HG03095 (cell line): ENCODE results near the gene RASAL2.
"Not testable (repeated sequence)": the region's sequence is repeated elsewhere in the genome, so short reads cannot be mapped to it uniquely, and the experiment has no call there.

Experiments used
- ATAC-seq: cut with Tn5 transposase; IDR thresholded peaks from one replicate; pipeline ENCODE4 v1.9.1; 2021; ENCODE audit warnings: moderate library complexity; ENCODE audit not compliant: unreplicated experiment

The RASAL2 gene

DNA sequence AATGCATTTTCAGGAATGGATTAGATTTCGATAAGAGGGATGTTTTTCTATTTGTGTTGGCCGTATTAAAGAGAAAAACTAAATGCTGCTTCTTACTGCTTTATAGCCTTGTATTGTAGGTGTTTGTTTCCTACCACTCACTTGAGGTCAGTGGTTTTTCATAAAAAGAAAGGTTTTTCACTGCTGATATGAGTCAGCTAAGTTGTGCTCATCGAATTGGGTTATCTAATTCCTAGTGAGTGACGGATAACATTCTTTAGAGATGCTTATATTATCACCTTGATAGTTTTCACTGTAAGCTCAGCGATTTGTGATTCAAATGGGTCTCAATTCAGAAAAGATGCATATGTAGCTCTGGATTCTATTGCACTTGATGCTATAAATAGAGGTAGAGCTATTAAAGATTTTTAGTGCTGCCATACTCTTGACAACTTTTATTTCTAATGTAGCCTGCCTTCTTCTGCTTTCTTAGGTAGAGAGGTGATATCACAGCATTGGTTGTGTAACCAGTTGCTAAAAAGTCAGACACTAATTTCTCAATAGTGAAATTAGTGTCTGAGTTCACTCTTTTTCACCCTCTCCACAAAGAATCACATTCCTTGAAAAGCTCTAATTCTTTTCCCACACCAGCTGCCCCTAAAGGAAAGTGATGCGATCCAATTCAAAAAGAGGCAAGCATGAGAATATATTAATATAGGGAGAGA, 180.0 kb downstream of the RASAL2 start:
- no peak for ATAC-seq

DNA sequence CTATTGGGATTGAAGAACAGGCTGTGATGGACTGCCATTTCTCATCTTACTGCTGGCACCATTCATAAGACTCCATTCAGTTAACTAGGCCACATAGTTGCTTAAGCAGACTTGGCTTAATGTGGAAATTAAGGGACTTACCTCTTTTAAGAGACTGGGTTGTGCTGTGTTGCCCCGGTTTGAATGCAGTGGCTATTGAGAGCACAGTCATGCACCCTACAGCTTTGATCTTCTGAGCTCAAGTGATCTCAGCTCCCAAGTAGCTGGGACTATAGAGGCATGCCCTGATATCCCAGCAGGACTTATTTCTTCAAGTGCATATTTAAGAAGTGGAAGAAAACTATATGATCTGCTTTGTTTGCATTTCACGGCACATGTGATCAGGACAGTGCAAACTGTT, 181.1 kb downstream of the RASAL2 start:
- ATAC-seq, result no peak

DNA sequence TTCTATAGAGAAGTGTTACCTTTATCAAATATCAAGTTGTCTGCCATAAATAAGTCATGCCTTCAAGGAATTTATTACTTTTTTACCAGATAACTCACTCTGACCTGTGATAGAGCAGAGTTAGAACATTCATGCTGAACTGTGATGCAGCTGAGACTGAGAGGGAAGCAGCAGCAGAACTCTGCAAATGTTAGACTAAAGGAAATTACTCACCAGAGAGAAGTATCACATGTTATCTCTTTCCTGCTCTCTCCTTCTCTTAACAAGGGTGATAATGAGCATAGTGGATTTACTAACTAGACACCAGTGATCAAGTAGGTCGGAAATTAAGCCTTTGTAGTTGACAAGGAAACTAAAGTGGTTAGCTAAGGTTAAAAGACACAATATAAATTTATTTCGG, 181.6 kb downstream of the RASAL2 start:
- no peak for ATAC-seq

DNA sequence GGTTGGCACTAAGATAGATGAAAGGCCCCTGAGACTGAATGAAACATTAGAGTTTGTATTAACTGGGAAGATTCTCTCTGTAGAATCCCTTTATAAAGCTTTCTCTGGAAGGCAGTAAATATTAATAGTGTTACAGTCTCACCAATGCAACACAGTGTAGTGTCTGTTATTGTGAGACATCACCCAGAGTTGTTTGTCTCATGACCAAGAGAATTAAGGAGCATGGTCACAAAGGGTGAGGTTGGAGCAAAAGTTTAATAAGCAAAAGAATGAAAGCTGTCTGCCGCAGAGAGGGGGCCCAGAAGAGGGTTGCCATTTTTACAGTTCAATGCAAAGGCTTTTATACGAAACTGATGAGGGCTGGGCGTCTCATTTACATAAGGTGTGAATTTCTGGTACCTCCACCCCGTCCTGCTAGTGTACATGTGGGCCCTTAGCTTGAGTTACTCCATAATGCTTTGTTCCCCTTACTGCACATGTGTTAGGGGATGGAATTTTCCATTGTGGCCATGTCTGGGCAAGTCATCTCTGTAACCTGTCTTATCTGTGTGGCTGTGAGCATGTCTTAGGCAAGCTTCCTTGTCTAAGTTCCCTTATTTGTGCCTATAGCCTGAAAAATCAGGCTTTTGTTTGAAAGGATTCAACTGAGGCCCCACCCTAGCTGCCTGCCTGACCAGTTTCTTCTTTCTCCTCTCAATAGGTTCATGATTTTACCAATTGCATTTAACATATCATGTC, 184.1 kb downstream of the RASAL2 start:
- ATAC-seq, result no peak

DNA sequence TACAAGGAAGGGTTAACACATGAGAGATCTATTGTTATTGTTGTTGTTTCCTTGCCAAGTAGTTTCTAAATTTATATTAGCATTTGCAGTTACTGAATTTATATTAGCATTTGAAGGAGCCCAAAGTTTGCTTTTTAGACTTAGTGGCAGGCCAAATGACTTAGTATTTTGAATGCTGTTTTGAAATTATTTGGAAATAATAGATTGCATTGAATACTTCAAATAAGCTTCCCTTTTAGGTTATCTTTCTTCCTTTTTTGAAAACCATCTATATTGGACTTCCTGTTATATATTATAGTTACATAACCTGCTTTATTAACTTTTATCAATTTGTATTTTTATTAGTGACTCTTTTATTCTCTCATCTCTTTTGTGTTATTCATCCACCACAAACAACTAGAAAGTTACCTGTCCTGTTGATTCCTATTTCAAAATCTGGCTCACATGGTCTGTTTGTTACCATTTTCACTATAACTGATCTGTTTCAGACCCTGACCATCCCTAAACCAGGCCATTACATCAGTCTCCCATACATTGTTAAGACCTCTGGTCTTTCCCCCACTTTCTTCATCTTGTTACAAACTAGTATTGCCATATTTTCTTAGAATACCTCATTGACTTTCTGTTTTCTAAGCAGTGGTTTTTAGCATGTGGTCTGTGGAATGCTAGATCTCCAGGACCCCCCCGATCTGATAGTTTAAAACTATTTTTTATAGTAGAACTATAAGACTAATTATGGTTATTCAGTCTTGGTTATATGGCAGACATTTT, 185.2 kb downstream of the RASAL2 start:
- ATAC-seq, result no peak

DNA sequence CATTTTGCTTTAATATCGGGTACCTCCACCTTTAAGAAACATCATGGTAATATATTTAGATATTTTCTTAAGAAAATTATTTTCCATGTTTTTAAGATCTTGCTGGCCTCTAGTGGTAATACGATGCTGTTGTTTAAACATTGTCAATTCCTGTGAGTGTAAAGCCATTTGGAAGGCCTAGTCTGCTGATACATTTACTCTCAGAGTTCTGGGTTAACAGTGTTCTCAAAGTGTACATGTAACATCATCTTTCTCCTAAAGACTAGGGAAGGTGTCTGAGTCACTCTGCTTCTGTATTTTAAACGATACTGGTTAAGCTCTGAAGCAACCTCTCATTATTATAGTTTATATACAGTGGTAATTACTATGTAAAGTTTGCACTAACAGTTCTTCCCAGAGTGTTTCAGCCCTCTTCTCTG, 189.1 kb downstream of the RASAL2 start:
- ATAC-seq, result no peak

DNA sequence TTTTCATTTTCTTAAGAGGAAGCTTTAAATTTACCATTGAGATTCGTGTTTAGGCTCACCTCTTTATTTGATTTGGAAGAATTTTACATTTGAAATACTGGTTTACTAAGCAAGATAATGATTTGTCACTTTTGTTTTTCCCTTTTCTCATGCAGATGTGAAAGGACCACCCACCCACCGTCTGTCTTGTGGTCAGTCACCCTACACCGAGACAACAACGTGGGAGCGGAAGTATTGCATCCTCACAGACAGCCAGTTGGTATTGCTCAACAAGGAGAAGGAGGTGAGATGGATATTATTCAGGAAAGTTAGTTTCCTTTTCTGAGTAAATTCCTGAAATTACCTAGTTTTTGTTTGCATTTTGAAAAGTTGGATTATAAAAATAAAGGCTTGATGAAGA, 189.5 kb downstream of the RASAL2 start:
- no peak for ATAC-seq

DNA sequence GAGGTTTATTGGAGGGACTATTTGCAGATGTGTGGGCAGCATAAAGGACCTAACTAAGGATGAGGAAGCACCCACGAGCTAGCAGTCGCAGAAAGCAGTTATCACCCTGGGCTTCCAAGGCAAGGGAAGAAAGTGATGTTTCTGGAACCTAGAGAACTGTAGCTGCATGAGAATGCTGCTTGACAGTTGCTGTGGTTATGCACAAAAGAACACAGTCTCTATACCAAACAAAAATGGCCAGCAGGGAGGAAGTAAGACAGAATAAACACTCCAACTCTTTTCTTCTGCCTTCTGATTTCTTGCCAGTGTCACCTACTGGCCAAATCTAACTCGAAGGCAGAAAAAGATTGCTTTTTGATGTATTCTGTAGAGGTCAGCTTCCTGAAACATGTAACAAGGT, 190.2 kb downstream of the RASAL2 start:
- ATAC-seq, result no peak

DNA sequence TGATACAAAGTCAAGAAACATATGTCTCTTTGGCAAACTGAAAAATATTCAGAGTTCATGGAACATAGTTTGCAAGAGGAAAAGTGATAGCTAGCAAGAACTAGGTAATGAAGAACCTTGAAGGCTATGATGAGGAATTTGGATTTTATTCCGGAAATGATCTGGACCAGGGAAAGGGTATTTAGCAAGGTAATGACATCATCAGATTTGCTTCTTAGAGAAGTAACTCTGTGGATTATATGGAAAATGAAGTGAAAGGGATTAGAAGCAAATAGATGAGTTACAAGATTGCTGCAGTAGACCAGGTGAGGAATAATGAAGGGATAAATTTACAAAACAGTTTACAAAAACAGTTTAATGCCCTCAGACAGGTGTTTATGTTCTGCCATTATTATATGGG, 197.3 kb downstream of the RASAL2 start:
- ATAC-seq, result no peak

DNA sequence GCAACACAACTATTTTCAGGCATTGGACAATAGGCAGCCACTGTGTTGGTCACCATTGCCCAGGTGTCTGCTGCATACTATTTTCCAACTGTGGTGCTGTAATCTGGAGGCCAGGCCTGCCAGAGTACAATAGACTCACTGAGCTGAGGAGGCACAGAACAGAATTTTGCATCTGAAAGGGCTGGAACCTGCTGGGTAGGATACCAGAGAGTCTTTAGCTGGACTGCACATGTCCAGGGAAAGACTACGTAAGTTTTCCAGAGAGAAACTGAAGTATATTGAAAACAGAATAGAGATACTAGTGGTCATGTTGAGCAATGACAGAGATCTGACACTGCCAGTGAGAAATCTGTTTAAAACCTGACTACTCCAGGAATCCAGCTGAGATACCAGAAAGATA, 200.8 kb downstream of the RASAL2 start:
- ATAC-seq, result no peak

DNA sequence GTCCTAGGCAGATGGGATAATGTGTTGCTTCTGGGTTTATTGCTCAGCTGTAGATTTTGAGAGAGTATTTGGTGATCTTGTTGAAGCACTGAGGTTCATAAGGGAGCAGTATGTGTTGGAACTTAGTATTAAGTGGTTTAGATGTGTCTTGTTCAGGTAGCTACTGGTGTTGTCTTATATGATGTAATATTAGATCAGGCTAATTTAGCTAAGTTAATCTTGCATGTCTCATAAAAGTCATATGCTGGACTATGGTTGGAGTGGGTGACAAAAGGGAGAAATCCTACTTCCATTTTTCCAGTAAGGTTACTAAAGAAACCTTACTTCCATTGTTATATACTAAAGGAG, 206.4 kb downstream of the RASAL2 start:
- ATAC-seq, result no peak

DNA sequence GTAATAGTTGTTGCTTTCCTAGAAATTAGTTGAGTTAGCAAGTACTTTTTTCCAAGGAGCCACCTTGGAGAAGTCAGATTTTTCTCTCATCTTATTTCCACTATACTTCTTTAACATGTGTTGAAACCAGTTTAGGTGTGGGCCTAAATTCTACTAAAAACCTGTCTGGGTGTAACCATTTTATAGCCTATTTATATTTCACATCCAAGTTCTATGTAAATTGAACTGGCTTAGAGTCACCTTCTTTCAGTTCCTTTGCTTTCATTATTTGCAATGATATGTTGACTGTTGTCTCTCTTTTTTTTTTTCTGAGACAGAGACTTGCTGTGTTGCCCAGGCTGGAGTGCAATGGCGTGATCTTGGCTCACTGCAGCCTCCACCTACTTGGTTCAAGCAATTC, 207.2 kb downstream of the RASAL2 start:
- ATAC-seq, result no peak

DNA sequence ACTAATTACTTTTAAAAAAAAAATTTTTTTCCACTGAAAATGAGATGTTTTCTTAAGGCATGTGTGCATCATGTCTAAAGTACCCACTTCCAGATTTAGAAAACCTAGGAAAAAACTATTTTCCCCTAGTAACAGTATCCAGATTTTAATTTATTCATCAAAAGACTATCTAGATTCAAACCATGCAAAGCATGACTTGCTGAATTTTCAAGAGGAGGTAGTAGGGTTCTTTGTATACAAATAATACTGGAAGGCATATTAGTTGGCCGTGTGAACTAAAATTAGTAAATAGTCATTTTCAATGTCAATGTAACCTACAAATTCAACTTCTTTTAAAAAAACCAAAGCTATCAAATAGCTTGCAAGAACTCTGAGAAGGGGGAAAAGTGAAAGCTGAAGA, 213.4 kb downstream of the RASAL2 start:
- ATAC-seq, result no peak

DNA sequence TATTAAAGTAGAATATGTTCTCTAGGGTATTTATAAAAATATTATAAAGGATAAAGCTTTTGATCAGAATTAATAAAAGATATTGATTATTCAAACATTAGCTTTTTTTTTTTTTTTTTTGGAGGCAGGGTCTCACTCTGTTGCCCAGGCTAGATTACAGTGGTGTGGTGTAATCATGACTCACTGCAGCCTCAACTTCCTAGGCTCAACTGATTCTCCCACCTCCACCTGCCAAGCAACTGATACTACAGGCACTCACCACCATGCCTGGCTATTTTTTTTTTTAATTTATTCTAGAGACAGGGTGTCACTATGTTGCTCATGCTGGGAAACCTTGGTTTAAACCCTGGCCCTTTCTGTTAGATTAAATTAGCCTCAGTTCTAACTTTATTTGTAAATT, 214.5 kb downstream of the RASAL2 start:
- no peak for ATAC-seq

DNA sequence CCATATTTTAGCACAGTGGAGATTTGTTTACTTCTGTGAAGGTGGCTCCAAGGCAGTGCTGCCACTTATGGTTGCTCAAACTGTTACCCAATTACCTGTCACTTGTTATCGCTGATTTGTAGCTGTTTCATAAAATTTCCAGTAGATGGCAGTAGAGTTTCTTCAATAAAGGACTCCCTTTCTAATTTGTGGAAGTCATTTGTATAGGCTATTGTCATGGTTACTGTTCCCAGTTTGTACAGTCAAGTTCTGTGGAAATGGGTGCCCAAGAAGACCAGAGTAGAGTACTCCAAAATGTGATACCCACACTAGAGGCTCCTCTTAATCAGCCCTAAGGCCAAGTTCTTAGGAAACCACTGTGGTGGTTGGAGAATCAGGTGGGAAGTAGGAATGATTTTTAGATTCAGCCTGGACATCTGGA, 216.8 kb downstream of the RASAL2 start:
- no peak for ATAC-seq

DNA sequence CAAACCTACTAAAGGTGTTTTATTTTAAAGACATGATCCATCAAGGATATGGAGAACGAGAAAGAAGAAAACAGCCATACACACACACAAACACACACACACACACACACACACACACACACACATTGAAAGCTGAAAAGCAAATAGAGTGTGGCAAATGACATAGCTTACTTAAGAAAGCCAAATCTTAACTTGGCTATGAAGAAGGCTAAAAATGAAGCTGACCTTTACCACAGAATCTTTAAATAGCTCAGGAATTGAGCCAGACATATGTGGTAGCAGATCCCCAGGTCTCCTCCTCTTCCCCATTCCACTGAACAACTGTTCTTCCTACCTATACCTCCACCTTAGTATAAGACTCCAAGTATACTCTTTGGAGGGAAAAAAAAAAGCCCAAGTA, 217.3 kb downstream of the RASAL2 start:
- no peak for ATAC-seq

DNA sequence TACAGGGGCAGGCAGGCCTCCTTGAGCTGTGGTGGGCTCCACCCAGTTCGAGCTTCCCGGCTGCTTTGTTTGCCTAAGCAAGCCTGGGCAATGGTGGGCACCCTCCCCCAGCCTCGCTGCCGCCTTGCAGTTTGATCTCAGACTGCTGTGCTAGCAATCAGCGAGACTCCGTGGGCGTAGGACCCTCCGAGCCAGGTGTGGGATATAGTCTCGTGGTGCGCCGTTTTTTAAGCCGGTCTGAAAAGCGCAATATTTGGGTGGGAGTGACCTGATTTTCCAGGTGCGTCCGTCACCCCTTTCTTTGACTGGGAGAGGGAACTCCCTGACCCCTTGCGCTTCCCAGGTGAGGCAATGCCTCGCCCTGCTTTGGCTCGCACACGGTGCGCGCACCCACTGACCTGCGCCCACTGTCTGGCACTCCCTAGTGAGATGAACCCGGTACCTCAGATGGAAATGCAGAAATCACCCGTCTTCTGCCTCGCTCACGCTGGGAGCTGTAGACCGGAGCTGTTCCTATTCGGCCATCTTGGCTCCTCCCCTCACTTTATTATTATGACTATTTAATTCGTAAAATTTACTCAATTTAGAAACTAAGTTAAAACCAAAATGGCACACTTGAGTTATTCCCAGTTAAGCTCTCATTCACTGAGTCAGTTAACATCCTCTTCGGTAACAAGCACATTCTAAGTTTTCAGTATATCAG, 226.5 kb downstream of the RASAL2 start:
- ATAC-seq, result not testable (repeated sequence)

DNA sequence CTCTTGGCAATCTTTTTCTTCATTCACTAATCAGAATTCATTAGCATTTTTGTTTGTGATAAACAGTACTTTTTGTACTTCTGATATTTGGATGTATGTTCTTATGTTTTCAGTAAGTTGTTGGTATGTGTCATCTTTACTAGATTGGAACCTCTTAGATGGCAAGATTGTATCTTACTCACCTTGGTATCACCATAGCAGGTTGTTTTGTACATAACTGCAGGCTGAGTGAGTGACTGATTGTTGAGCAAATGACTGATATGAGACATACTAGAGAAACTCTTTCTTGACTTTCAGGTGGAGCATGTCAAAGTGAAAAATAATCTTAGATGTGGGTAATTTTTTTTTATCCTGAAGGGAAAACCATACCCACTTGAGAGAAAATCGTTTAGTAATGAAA, 229.2 kb downstream of the RASAL2 start:
- no peak for ATAC-seq

DNA sequence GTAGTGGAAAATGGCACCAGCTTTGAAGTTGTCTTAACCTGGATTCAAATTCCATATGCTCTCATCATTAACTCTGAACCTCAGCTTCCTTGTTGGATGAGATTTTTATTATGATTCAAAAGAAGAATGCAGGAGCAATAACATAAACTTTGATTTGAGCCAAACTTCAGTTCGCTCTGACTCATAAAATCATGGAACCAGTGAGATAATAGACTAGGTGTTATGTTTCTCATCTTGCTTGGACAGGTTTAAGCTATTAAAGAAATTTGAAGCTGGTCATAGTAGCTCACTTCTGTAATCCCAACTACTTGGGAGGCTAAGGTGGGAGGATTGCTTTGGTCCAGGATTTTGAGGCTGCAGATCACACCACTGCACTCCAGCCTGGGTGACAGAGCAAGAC, 230.1 kb downstream of the RASAL2 start:
- ATAC-seq, result no peak

DNA sequence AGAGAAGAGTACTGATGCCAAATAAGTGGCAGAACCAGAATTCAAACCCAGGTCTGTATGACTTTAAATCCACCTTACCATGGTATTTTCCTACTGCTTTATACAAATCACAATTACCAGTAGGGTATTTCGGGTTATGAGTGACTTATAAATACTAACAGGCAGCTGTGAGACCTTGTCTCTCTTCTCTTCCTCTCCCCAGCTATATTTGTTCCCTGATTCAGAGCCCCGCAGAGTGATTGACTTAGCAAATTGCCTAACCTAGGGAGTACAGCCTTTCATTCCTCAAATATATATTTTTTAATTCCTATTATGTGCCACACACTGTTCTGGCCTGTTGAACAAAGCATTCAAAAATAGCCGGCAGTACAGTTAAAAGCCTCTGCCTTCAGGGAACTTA, 234.8 kb downstream of the RASAL2 start:
- ATAC-seq, result no peak

DNA sequence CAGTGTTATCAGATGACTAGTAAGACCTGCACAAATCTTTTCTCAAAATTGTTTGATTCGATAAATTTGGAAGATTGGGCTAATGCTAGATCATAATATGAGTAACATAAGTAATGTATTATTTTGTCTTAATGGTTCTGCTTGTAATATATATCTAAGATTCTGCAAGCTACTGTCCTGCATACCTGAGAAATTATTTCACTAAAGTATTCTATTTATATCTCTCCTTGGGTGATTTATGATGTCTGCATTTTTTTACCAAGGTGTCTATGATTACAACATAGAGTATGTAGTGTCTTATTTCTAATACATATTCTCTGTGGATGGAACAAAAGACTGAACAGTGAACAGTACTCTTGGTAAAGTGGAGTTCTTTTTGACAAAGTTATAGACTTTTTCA, 236.2 kb downstream of the RASAL2 start:
- ATAC-seq, result no peak
